Measurements from ENCODE around the gene RALGAPA2. TPM values are rescaled to one million over a fixed set of nuclear protein-coding genes. Genes with fewer than 3 reads are reported as not detected.

The RALGAPA2 gene
- total RNA-seq, 4 donors from 2014 or later, result 25.9 to 48.9 (median 38.6) TPM

- TF ChIP-seq POLR2A (IDR thresholded peaks at IDR 0.05), result no peak
- no peak for TF ChIP-seq CTCF (IDR thresholded peaks at IDR 0.05)
- H3K4me1 ChIP-seq, result no peaks in the 10 kb centered on the region
- no peaks in the 10 kb centered on the region for H3K36me3 ChIP-seq
- intact Hi-C loops (cut with DNase I; ENCODE audit: low total_unique reads), result no loop called here
- no peak overlapping the region for H3K27ac ChIP-seq
- no peak for DNase-seq
- H3K9me3 ChIP-seq, result no peaks in the 10 kb centered on the region
- no peaks in the 10 kb centered on the region for H3K27me3 ChIP-seq
- no peak overlapping the region for H3K4me3 ChIP-seq
These were observed 176.1 kb downstream of the RALGAPA2 start for GRCh38 chr20:20536240-20536933.

GRCh38 chr20:20535051-20535450 lies 177.4 kb downstream of the RALGAPA2 start:
- no peak for TF ChIP-seq POLR2A (IDR thresholded peaks at IDR 0.05)
- no peak for TF ChIP-seq CTCF (IDR thresholded peaks at IDR 0.05)
- DNase-seq, result no peak
- H3K27ac ChIP-seq, result no peak overlapping the region
- intact Hi-C loops (cut with DNase I; ENCODE audit: low total_unique reads), result no loop called here
- no peaks in the 10 kb centered on the region for H3K36me3 ChIP-seq
- H3K27me3 ChIP-seq, result no peaks in the 10 kb centered on the region
- H3K4me3 ChIP-seq, result no peak overlapping the region
- no peaks in the 10 kb centered on the region for H3K4me1 ChIP-seq
- no peaks in the 10 kb centered on the region for H3K9me3 ChIP-seq

- DNase-seq, result no peak
- Histone ChIP-seq H3K27me3 (no peaks in the 10 kb centered on the region), H3K36me3 (no peaks in the 10 kb centered on the region), H3K4me1 (no peaks in the 10 kb centered on the region), H3K4me3 (no peak overlapping the region), H3K27ac (no peak overlapping the region), H3K9me3 (no peaks in the 10 kb centered on the region)
- TF ChIP-seq CTCF (IDR thresholded peaks at IDR 0.05) (no peak), POLR2A (IDR thresholded peaks at IDR 0.05) (no peak)
- intact Hi-C loops (cut with DNase I; ENCODE audit: low total_unique reads), result no loop called here
These were observed 181.2 kb downstream of the RALGAPA2 start for GRCh38 chr20:20531283-20531682.

GRCh38 chr20:20530428-20531151 lies 181.9 kb downstream of the RALGAPA2 start:
- H3K4me1 ChIP-seq, result no peaks in the 10 kb centered on the region
- intact Hi-C loops (cut with DNase I; ENCODE audit: low total_unique reads), result no loop called here
- DNase-seq, result no peak
- H3K27me3 ChIP-seq, result no peaks in the 10 kb centered on the region
- no peak overlapping the region for H3K4me3 ChIP-seq
- TF ChIP-seq CTCF (IDR thresholded peaks at IDR 0.05) (no peak), POLR2A (IDR thresholded peaks at IDR 0.05) (no peak)
- no peaks in the 10 kb centered on the region for H3K9me3 ChIP-seq
- no peak overlapping the region for H3K27ac ChIP-seq
- H3K36me3 ChIP-seq, result no peaks in the 10 kb centered on the region

GRCh38 chr20:20529597-20529996 lies 182.8 kb downstream of the RALGAPA2 start:
- intact Hi-C loops (cut with DNase I; ENCODE audit: low total_unique reads), result no loop called here
- Histone ChIP-seq H3K27ac (no peak overlapping the region), H3K4me3 (no peak overlapping the region), H3K36me3 (no peaks in the 10 kb centered on the region), H3K27me3 (no peaks in the 10 kb centered on the region), H3K9me3 (no peaks in the 10 kb centered on the region), H3K4me1 (no peaks in the 10 kb centered on the region)
- no peak for DNase-seq
- TF ChIP-seq POLR2A (IDR thresholded peaks at IDR 0.05) (no peak), CTCF (IDR thresholded peaks at IDR 0.05) (no peak)
